Nephron (organoid): ENCODE results near the gene ADIPOR2.
A peak's percentile ranks its signal among the peaks of the same experiment; 100 is the strongest.

Source experiments
- H3K27ac Mint-ChIP-seq, 3 experiments: 2 replicates each; pipeline ENCODE4 v1.8.0; 2020; ENCODE audit warnings: mixed read lengths in 3 of 3, mild to moderate bottlenecking in 2 of 3, moderate library complexity in 1 of 3
- H3K27me3 Mint-ChIP-seq: 2 replicates; pipeline ENCODE4 v1.8.0; 2021; ENCODE audit warnings: low read depth, mild to moderate bottlenecking, moderate library complexity, mixed read lengths
- H3K36me3 Mint-ChIP-seq: 2 replicates; pipeline ENCODE4 v1.8.0; 2020; ENCODE audit warnings: low read depth, mixed read lengths
- H3K4me1 Mint-ChIP-seq: 2 replicates; pipeline ENCODE4 v1.8.0; 2020; ENCODE audit warnings: mixed read lengths
- H3K4me3 Mint-ChIP-seq, 3 experiments: 2 replicates each; pipeline ENCODE4 v1.8.0; 2020; ENCODE audit warnings: mild to moderate bottlenecking in 3 of 3, mixed read lengths in 3 of 3, moderate library complexity in 2 of 3
- H3K9me3 Mint-ChIP-seq: 2 replicates; pipeline ENCODE4 v1.8.0; 2020; ENCODE audit warnings: mixed read lengths
- CTCF ChIP-seq, 3 experiments: fragments of 200-600 bp; sonication (generic); IDR thresholded peaks; one replicate each; pipeline ENCODE4 v1.5.0; 2021; ENCODE audit warnings: antibody characterized with exemption in 3 of 3; ENCODE audit not compliant: unreplicated experiment in 3 of 3

Gene ADIPOR2

GRCh38 chr12:1690578-1691122 is at the start of gene ADIPOR2:
TSS of gene ADIPOR2 (plus strand) at chr12:1691070. CDS start at chr12:1754344, 63,274 bp downstream.
- Mint-ChIP-seq H3K27ac (peak within 1 kb of the TSS; percentile 91 to 99 (median 98)), H3K27me3 (no peaks in the 10 kb centered on the region), H3K4me1 (peaks cover 18% of the 10 kb centered on the region), H3K36me3 (no peaks in the 10 kb centered on the region), H3K4me3 (peak within 1 kb of the TSS; percentile 93 to 96 (median 93)), H3K9me3 (no peaks in the 10 kb centered on the region)
- TF ChIP-seq CTCF (IDR thresholded peaks at IDR 0.05; ENCODE audit: unreplicated experiment in 3 of 3), result no peak

- Mint-ChIP-seq H3K27me3 (peaks cover 11% of the 10 kb centered on the region), H3K4me3 (no peak overlapping the region), H3K4me1 (peaks cover 28% of the 10 kb centered on the region), H3K9me3 (no peaks in the 10 kb centered on the region), H3K27ac (peak overlapping the region in 1 of 3 experiments; percentile 5), H3K36me3 (peaks cover 26% of the 10 kb centered on the region)
- no peak for TF ChIP-seq CTCF (IDR thresholded peaks at IDR 0.05; ENCODE audit: unreplicated experiment in 3 of 3)
Measured at GRCh38 chr12:1642513-1642912, 48.4 kb upstream of the ADIPOR2 start.

GRCh38 chr12:1643043-1643442 is 47.8 kb upstream of the ADIPOR2 start:
- H3K9me3 Mint-ChIP-seq, result no peaks in the 10 kb centered on the region
- no peak overlapping the region for H3K4me3 Mint-ChIP-seq
- H3K4me1 Mint-ChIP-seq, result peaks cover 28% of the 10 kb centered on the region
- TF ChIP-seq CTCF (IDR thresholded peaks at IDR 0.05; ENCODE audit: unreplicated experiment in 3 of 3), result no peak
- peaks cover 26% of the 10 kb centered on the region for H3K36me3 Mint-ChIP-seq
- H3K27ac Mint-ChIP-seq, result peak overlapping the region in 1 of 3 experiments; percentile 5
- H3K27me3 Mint-ChIP-seq, result peaks cover 11% of the 10 kb centered on the region

- H3K9me3 Mint-ChIP-seq, result no peaks in the 10 kb centered on the region
- H3K36me3 Mint-ChIP-seq, result peaks cover 18% of the 10 kb centered on the region
- H3K27ac Mint-ChIP-seq, result peak overlapping the region in 1 of 3 experiments; percentile 60
- peaks cover 28% of the 10 kb centered on the region for H3K4me1 Mint-ChIP-seq
- peaks cover 11% of the 10 kb centered on the region for H3K27me3 Mint-ChIP-seq
- TF ChIP-seq CTCF (IDR thresholded peaks at IDR 0.05; ENCODE audit: unreplicated experiment in 3 of 3), result no peak
- H3K4me3 Mint-ChIP-seq, result no peak overlapping the region
Measured at GRCh38 chr12:1643905-1644533, 46.9 kb upstream of the ADIPOR2 start.

- peaks cover 33% of the 10 kb centered on the region for H3K4me1 Mint-ChIP-seq
- no peak for TF ChIP-seq CTCF (IDR thresholded peaks at IDR 0.05; ENCODE audit: unreplicated experiment in 3 of 3)
- peaks cover 11% of the 10 kb centered on the region for H3K27me3 Mint-ChIP-seq
- no peak overlapping the region for H3K4me3 Mint-ChIP-seq
- no peaks in the 10 kb centered on the region for H3K9me3 Mint-ChIP-seq
- H3K36me3 Mint-ChIP-seq, result peaks cover 18% of the 10 kb centered on the region
- peak overlapping the region; percentile 33 to 86 (median 60) for H3K27ac Mint-ChIP-seq
Measured at GRCh38 chr12:1644534-1645438, 46.1 kb upstream of the ADIPOR2 start.
